Smooth muscle cell (in vitro differentiated cells): ENCODE data around the gene ADAMTS16. TPM values are rescaled to one million over a fixed set of nuclear protein-coding genes. Genes with fewer than 3 reads are reported as not detected.

Source experiments
- DNase-seq: peaks from one replicate; lab custom pipeline; 2025; ENCODE audit not compliant: unreplicated experiment; lab: John Stamatoyannopoulos, UW
- H2AFZ ChIP-seq: fragments of 200-600 bp; sonication (generic); 2 replicates; pipeline ENCODE4 v1.6.0; 2016; ENCODE audit warnings: antibody characterized with exemption, low read depth, mild to moderate bottlenecking
- H3F3A ChIP-seq: fragments of 200-600 bp; sonication (generic); 2 replicates; pipeline ENCODE4 v1.6.0; 2017; ENCODE audit warnings: antibody characterized with exemption, low read depth
- H3K27ac ChIP-seq: fragments of 200-600 bp; sonication (generic); 2 replicates; pipeline ENCODE4 v1.5.1; 2016; ENCODE audit warnings: low read depth, mild to moderate bottlenecking
- H3K27me3 ChIP-seq: fragments of 200-600 bp; sonication (generic); 2 replicates; pipeline ENCODE4 v1.6.1; 2016; ENCODE audit warnings: low read depth, mild to moderate bottlenecking
- H3K36me3 ChIP-seq: fragments of 200-600 bp; sonication (generic); 2 replicates; pipeline ENCODE4 v1.5.1; 2016; ENCODE audit warnings: low read depth
- H3K4me1 ChIP-seq: fragments of 200-600 bp; sonication (generic); 2 replicates; pipeline ENCODE4 v1.5.1; 2016; ENCODE audit warnings: low read depth
- H3K4me2 ChIP-seq: fragments of 200-600 bp; sonication (generic); 2 replicates; pipeline ENCODE4 v1.6.0; 2016; ENCODE audit warnings: mild to moderate bottlenecking
- H3K4me3 ChIP-seq: fragments of 200-600 bp; sonication (generic); 2 replicates; pipeline ENCODE4 v1.5.1; 2016; ENCODE audit warnings: mild to moderate bottlenecking
- H3K79me2 ChIP-seq: fragments of 200-600 bp; sonication (generic); 2 replicates; pipeline ENCODE4 v1.6.0; 2016; ENCODE audit warnings: low read depth, mild to moderate bottlenecking
- H3K9ac ChIP-seq: fragments of 200-600 bp; sonication (generic); 2 replicates; pipeline ENCODE4 v1.6.0; 2016; ENCODE audit warnings: low read depth
- H3K9me3 ChIP-seq: fragments of 200-600 bp; sonication (generic); replicated peaks from 2 replicates; pipeline ENCODE4 v1.5.1; 2016; ENCODE audit warnings: low read depth
- H4K20me1 ChIP-seq: fragments of 200-600 bp; sonication (generic); 2 replicates; pipeline ENCODE4 v1.6.0; 2016; ENCODE audit warnings: low read depth
- CTCF ChIP-seq: fragments of 200-600 bp; sonication (generic); IDR thresholded peaks from 2 replicates; pipeline ENCODE4 v1.5.1; 2017; ENCODE audit warnings: borderline replicate concordance, mild to moderate bottlenecking, antibody characterized with exemption; ENCODE audit not compliant: insufficient read depth, poor library complexity, severe bottlenecking
- WGBS: methylation state at CpG from one replicate; pipeline ENCODE4 v1.1.7; 2016; ENCODE audit warnings: low lambda C conversion rate; 5-methylcytosine and 5-hydroxymethylcytosine counted together
- polyA plus RNA-seq: library from polyadenylated mRNA; unstranded; fragments of >200 nt; fragmentation: Nextera tagmentation; extraction: Ambion mirVana; gene quantifications from 2 replicates; pipeline ENCODE4 v1.2.1, GENCODE V29; 2016
- total RNA-seq: library from RNA; depleted of rRNA; stranded (reverse); fragments of >200 nt; gene quantifications from 2 replicates; pipeline ENCODE4 v1.2.3, GENCODE V29; 2014

The ADAMTS16 gene
- total and polyA plus RNA-seq, 2 experiments from 2014 or later = 4.7 to 6.2 TPM

GRCh38 chr5:5273976-5274375 lies 133.8 kb downstream of the ADAMTS16 start:
- 96% methylated on average over 5 of the region's 5 CpGs for WGBS
- no peak overlapping the region for H3K9ac ChIP-seq
- no peaks in the 10 kb centered on the region for H3K27me3 ChIP-seq
- no peaks in the 10 kb centered on the region for H3K79me2 ChIP-seq
- H3K4me1 ChIP-seq = peaks cover 8% of the 10 kb centered on the region
- peaks cover 7% of the 10 kb centered on the region for H3F3A ChIP-seq
- H3K36me3 ChIP-seq = no peaks in the 10 kb centered on the region
- no peaks in the 10 kb centered on the region for H4K20me1 ChIP-seq
- no peak overlapping the region for H3K4me3 ChIP-seq
- no peak for TF ChIP-seq CTCF
- DNase-seq = no peak
- no peak overlapping the region for H3K27ac ChIP-seq
- no peak overlapping the region for H3K4me2 ChIP-seq
- no peak overlapping the region for H2AFZ ChIP-seq
- H3K9me3 ChIP-seq = no peaks in the 10 kb centered on the region

GRCh38 chr5:5275211-5275610 lies 135.1 kb downstream of the ADAMTS16 start:
- no peak for TF ChIP-seq CTCF
- Histone ChIP-seq H3K4me1 (peaks cover 8% of the 10 kb centered on the region), H3K9ac (no peak overlapping the region), H3K9me3 (no peaks in the 10 kb centered on the region), H3F3A (peaks cover 7% of the 10 kb centered on the region), H2AFZ (no peak overlapping the region), H3K4me2 (no peak overlapping the region), H3K4me3 (no peak overlapping the region), H3K36me3 (no peaks in the 10 kb centered on the region), H4K20me1 (no peaks in the 10 kb centered on the region), H3K79me2 (no peaks in the 10 kb centered on the region), H3K27ac (no peak overlapping the region), H3K27me3 (no peaks in the 10 kb centered on the region)
- WGBS = 86% methylated on average over 1 of the region's 1 CpG
- DNase-seq = no peak

- DNase-seq = no peak
Observed at GRCh38 chr5:5276430-5276829, 136.3 kb downstream of the ADAMTS16 start.

More at GRCh38 chr5:5276430-5276829, 136.3 kb downstream of the ADAMTS16 start:
- Histone ChIP-seq H3F3A (peaks cover 7% of the 10 kb centered on the region), H3K79me2 (no peaks in the 10 kb centered on the region), H4K20me1 (no peaks in the 10 kb centered on the region), H3K4me2 (no peak overlapping the region), H3K27ac (no peak overlapping the region), H3K9me3 (no peaks in the 10 kb centered on the region), H2AFZ (no peak overlapping the region), H3K27me3 (no peaks in the 10 kb centered on the region), H3K4me3 (no peak overlapping the region), H3K4me1 (peaks cover 7% of the 10 kb centered on the region), H3K9ac (no peak overlapping the region), H3K36me3 (no peaks in the 10 kb centered on the region)
- TF ChIP-seq CTCF = no peak
- WGBS = 57% methylated on average over 8 of the region's 8 CpGs
